ENCODE results near the gene CTPS2. TPM values are rescaled to one million over a fixed set of nuclear protein-coding genes. Genes with fewer than 3 reads are reported as not detected.

The CTPS2 gene
- total and polyA plus RNA-seq, 2 donors (not counting 3 experiments of a cell fraction or from before 2014, with no cell fraction given): 7.4 to 15.7 TPM

GRCh38 chrX:16722481-16722880, 10.0 kb upstream of the CTPS2 start:
- Histone ChIP-seq H3K4me2 (ENCODE audit: insufficient read depth, low read length) (no peak overlapping the region), H3K4me3 (replicated peaks in 1 of 3; ENCODE audit: insufficient read depth in 1 of 3, low read depth in 1 of 3, low read length in 3 of 3) (no peak overlapping the region), H3K27ac (ENCODE audit: insufficient read depth, low read depth, low read length) (no peak overlapping the region), H4K20me1 (replicated peaks; ENCODE audit: control insufficient read depth, extremely low read depth, insufficient read depth, low read length) (no peaks in the 10 kb centered on the region), H3K9me3 (replicated peaks; ENCODE audit: control insufficient read depth, insufficient read depth, low read length) (no peaks in the 10 kb centered on the region), H3K4me1 (ENCODE audit: control insufficient read depth, extremely low read depth, insufficient read depth, low read length) (peaks cover 4% of the 10 kb centered on the region), H3K9me1 (replicated peaks; ENCODE audit: control insufficient read depth, extremely low read depth, insufficient read depth, low read length) (no peaks in the 10 kb centered on the region), H2AFZ (ENCODE audit: low read depth, low read length) (no peak overlapping the region), H3K27me3 (ENCODE audit: control insufficient read depth in 2 of 2, insufficient read depth in 2 of 2, low read length in 2 of 2) (no peaks in the 10 kb centered on the region), H3K36me3 (ENCODE audit: control insufficient read depth in 2 of 2, extremely low read depth in 1 of 2, insufficient read depth in 2 of 2, low read length in 2 of 2) (no peaks in the 10 kb centered on the region), H3K79me2 (ENCODE audit: control insufficient read depth, insufficient read depth, low read length) (peaks cover 34% of the 10 kb centered on the region), H3K9ac (replicated peaks; ENCODE audit: extremely low read depth, insufficient read depth, low read length) (no peak overlapping the region)
- ChIA-PET POLR2A (no interaction called here), CTCF (no interaction called here)
- dilution Hi-C loops (cut with MboI; ENCODE audit: extremely low pct_ligation_motif_present, low sequenced_read_pairs): no loop called here
- BruUV-seq (replicated peaks): no TSS peak
- intact Hi-C loops (cut with micrococcal nuclease): no loop called here
- FAIRE-seq: no peak
- TF ChIP-seq EZH2 (IDR thresholded peaks at IDR 0.05; ENCODE audit: borderline replicate concordance, low read depth, low read length, severe bottlenecking): no peak
- no peak for TF ChIP-seq MAX (IDR thresholded peaks at IDR 0.05; ENCODE audit: insufficient read depth, insufficient read length)
- no peak for TF ChIP-seq JUN (IDR thresholded peaks at IDR 0.05; ENCODE audit: borderline replicate concordance, insufficient read depth, insufficient read length, low read depth)
- no peak for TF ChIP-seq GATA2 (IDR thresholded peaks at IDR 0.05; ENCODE audit: insufficient read depth, insufficient read length, low read depth, low read length)
- TF ChIP-seq POLR2A (IDR thresholded peaks at IDR 0.05; ENCODE audit: low read depth, low read length): no peak
- no peak for TF ChIP-seq FOS (IDR thresholded peaks at IDR 0.05; ENCODE audit: borderline replicate concordance, insufficient read depth, low read length)
- no peak for TF ChIP-seq CTCF (IDR thresholded peaks at IDR 0.05; ENCODE audit: extremely low read depth in 1 of 2, insufficient read depth in 1 of 2, low read depth in 1 of 2, low read length in 2 of 2)
- no peak for TF ChIP-seq POLR2AphosphoS5 (IDR thresholded peaks at IDR 0.05; ENCODE audit: insufficient read depth, low read depth, low read length)
- TF ChIP-seq MYC (IDR thresholded peaks at IDR 0.05; ENCODE audit: low read depth, low read length): no peak
- no peak for DNase-seq (ENCODE audit: low read depth, low spot score)

Measured in endothelial cell of umbilical vein (primary cell).